Gastrocnemius medialis (tissue), 4 donors: ENCODE data around the gene ZNF804A.

ENCODE experiments used
- POLR2A ChIP-seq, 2 donors: fragments of 450-650 bp; IDR thresholded peaks; one replicate each; pipeline ENCODE4 v1.6.1; 2017; ENCODE audit warnings: antibody characterized with exemption in 2 of 2, mild to moderate bottlenecking in 2 of 2, moderate library complexity in 2 of 2
- TF ChIP-seq, protein P1 (sequence below), 5 experiments: fragments of 450-650 bp in 3 of 5; fragments of 200-600 bp in 2 of 5; sonication (generic) in 2 of 5; IDR thresholded peaks in 4 of 5; conservative IDR thresholded peaks in 1 of 5; 1 replicate in 4 of 5; 2 replicates in 1 of 5; pipeline ENCODE4 v1.5.1; 2016 to 2019; ENCODE audit warnings: antibody characterized with exemption in 5 of 5, mild to moderate bottlenecking in 3 of 5, moderate library complexity in 3 of 5

DNA sequence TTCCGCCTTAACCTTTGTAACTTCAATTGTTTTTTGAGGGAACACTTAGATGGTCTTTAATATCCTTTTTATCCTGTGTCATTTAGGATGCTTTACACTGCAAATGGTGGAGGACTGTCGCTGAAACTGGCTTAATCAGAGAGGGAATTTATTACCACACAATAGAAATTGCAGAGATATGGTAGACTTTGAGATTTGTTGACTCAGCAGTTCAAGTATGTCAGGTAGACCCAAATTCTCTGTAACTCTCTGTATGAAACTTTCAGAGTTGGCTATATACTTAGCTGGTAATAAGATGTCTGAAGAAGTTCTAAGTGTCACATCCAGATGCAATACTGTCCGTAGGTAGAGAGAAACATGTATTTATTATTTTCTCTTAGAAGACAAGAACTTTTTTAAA is 100.1 kb downstream of the ZNF804A start:
- TF ChIP-seq, protein P1, sequence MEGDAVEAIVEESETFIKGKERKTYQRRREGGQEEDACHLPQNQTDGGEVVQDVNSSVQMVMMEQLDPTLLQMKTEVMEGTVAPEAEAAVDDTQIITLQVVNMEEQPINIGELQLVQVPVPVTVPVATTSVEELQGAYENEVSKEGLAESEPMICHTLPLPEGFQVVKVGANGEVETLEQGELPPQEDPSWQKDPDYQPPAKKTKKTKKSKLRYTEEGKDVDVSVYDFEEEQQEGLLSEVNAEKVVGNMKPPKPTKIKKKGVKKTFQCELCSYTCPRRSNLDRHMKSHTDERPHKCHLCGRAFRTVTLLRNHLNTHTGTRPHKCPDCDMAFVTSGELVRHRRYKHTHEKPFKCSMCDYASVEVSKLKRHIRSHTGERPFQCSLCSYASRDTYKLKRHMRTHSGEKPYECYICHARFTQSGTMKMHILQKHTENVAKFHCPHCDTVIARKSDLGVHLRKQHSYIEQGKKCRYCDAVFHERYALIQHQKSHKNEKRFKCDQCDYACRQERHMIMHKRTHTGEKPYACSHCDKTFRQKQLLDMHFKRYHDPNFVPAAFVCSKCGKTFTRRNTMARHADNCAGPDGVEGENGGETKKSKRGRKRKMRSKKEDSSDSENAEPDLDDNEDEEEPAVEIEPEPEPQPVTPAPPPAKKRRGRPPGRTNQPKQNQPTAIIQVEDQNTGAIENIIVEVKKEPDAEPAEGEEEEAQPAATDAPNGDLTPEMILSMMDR (IDR thresholded peaks at IDR 0.05 in 4 of 5, conservative IDR thresholded peaks at IDR 0.05 in 1 of 5), result no peak
- TF ChIP-seq POLR2A (IDR thresholded peaks at IDR 0.05), result no peak
